Measurements from ENCODE around the gene PLPPR1.

- TF ChIP-seq CTCF (IDR thresholded peaks at IDR 0.05) (no peak), POLR2AphosphoS5 (IDR thresholded peaks at IDR 0.05; ENCODE audit: insufficient read depth in 1 of 2, low read depth in 1 of 2) (no peak)
These were observed 145.4 kb downstream of the PLPPR1 start for GRCh38 chr9:101173907-101174306.
